AG10803 (cell line): ENCODE measurements around the gene OBI1.
A peak's percentile ranks its signal among the peaks of the same experiment; 100 is the strongest.

Experiments used
- DNase-seq: peaks from one replicate; pipeline ENCODE4 v3.0.0; 2010; ENCODE audit warnings: low read depth
- H3K4me3 ChIP-seq: 2 replicates; pipeline ENCODE4 v1.5.1; 2011; ENCODE audit warnings: mild to moderate bottlenecking, low read length, control low read depth
- TF ChIP-seq, protein P1 (sequence below): conservative IDR thresholded peaks from 2 replicates; pipeline ENCODE4 v1.5.1; 2011; ENCODE audit warnings: mild to moderate bottlenecking, low read length, control low read depth, inconsistent platforms

The OBI1 gene

DNA sequence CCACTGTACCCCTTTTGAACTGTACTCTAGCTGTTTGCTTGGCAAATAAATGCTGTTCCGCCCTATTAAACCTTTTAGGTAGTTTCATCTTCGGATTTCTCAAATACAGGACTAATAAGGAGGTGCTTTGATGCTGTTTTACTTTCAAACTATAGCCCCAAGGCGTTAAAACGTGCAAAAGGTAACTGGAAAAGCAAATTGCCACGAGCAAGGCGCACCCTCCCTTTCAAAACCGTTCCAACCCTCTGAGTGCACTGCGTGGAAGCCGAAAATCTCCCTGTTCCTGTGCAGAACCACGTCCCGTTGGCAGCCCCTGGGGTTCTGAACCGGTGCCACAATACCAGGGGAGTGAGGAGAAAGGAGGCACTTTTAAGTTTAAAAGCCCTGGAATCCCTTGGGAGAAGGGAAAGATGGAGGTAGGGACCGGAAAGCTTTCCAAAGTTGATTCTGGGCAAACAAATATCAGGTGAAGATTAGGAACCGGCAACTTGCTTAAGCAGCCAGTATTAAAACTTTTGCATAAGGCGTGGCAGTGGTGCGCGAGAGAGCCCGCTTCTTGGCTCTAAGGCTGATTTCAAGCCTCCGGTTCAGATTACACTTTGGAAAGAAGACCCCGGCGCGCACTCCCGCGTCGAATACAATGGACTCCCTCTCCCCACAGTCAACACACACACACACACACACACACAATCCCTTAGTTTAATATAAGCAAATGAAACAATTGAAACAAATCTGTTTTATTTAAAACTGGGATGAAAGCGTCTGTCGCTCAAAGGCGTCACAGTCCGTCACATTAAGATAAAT, 65.1 kb downstream of the OBI1 start:
- DNase-seq: no peak
- no peak overlapping the region for H3K4me3 ChIP-seq
- TF ChIP-seq, protein P1, sequence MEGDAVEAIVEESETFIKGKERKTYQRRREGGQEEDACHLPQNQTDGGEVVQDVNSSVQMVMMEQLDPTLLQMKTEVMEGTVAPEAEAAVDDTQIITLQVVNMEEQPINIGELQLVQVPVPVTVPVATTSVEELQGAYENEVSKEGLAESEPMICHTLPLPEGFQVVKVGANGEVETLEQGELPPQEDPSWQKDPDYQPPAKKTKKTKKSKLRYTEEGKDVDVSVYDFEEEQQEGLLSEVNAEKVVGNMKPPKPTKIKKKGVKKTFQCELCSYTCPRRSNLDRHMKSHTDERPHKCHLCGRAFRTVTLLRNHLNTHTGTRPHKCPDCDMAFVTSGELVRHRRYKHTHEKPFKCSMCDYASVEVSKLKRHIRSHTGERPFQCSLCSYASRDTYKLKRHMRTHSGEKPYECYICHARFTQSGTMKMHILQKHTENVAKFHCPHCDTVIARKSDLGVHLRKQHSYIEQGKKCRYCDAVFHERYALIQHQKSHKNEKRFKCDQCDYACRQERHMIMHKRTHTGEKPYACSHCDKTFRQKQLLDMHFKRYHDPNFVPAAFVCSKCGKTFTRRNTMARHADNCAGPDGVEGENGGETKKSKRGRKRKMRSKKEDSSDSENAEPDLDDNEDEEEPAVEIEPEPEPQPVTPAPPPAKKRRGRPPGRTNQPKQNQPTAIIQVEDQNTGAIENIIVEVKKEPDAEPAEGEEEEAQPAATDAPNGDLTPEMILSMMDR: no peak

DNA sequence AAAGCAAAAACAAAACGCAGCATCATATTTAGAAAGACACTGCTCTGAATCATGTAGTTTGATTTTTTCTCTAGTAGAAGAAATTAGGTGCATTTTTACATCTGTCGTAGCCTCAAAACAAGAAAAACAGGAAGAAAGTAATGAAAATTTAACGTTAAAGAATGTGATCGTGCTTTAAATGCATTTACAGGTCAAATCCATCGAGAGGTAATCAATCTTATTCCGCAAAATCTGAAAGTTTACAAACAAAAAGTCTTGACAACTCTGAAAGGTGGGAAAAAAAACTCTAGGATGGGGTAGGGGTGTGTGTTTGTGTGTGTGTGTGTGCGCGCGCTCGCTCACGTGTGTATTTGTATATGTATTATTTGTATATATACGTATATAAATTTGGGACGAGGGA, 65.8 kb downstream of the OBI1 start:
- no peak overlapping the region for H3K4me3 ChIP-seq
- TF ChIP-seq, protein P1: no peak
- no peak for DNase-seq

DNA sequence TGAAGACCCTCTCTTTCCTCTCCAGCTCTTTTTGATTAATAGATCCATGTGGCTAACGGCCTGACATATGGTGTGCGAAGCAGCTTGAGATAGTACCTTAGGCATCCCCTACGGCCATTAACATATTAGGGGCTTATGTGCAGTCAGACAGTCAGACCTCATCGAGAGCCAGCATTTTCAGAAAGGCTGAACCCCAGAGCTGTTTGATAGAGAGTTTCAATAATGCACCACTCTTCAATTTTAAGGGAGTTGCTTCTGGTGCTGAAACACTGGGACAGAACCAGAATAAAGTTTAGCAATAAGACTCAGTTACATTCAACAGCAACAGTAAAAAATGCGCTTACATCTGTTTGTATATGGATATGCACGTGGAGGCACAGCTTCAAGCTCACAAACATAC, 66.4 kb downstream of the OBI1 start:
- no peak for DNase-seq
- TF ChIP-seq, protein P1: no peak
- H3K4me3 ChIP-seq: no peak overlapping the region

DNA sequence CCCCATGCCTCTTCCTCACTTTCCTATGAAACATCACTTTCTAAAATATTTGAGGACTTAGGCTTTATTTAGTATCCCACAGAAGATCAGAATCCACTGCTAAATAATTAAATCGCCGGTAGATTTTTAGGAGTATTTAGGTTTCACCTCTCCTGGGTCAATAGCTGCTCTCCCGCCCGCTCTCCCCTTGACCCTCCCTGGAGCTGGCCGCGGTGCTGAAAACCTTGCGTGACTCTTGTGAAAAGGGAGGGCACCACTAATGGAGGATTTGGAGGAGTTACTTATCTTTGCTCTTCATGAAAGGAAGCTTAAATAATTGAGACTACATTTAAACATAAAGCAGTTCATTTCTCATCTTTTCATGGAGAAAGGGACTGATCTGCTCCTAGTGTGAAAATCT, 69.7 kb downstream of the OBI1 start:
- no peak overlapping the region for H3K4me3 ChIP-seq
- DNase-seq: no peak
- TF ChIP-seq, protein P1: no peak

DNA sequence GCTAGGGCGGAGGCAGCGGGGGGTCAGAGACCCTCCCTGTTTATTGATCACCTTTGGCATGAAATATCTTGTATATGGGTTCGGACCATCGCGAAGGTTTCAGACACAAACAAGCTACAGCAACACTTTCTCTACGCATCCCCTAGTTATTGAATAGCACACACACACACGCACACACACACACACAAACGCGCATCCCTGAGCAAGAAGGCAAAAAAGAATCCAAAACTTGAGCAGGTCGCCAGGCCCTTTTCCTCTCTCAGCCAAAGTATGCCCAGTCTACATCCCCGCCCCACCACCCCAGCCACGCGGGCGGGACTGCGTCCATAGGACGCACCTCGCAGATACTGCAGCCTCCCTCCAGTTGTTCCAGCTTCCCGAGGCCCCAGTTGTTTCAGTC, 71.6 kb downstream of the OBI1 start:
- TF ChIP-seq, protein P1: no peak

DNA sequence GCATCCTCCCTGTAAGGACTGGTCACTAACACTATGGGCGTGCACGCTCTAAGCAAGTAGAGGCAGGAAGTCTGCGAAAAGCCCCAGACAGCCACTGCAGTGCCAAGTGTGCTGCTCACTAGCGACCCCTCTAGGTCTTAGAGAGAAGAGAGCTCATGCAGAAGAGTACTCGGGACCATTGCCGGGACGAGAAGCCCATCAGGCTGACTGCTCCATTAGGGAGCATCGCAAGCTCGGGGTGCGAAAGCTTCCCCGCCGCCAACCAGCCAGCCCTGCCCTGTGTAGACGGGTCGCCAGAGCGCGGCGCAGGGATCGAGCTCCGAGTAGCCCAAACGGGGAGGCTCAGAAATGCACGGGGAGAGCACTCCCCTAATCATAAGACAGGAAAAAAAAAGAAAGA, 72.2 kb downstream of the OBI1 start:
- TF ChIP-seq, protein P1: 0 out of 2 replicates have a peak, but pooled peaks have one; percentile 12
- H3K4me3 ChIP-seq: no peak overlapping the region
- DNase-seq: no peak

More for the DNA sequence above, 71.6 kb downstream of the OBI1 start:
- no peak overlapping the region for H3K4me3 ChIP-seq
- DNase-seq: no peak

DNA sequence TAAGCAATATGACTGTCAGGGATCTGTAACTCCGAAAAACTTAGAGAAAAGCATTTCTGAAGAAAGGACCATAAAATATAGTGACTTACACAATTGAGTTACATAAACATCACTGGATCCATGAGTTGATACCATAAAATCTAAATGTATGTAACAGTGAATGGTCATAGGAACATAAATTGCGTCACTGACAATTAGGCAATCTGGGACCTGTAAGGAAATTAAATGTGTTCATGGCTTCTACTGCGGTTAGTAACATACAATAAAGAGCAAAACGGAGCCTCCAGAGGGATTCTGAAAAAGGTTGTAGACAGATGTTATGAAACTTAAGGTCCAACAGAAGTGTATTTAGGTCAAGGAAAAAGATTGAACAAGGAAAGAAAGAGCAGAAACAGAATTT, 82.7 kb downstream of the OBI1 start:
- TF ChIP-seq, protein P1: no peak
- no peak for DNase-seq
- H3K4me3 ChIP-seq: no peak overlapping the region
